ELR (cell line): ENCODE data around the gene HMBS.

Experiments
- DNase-seq: peaks from one replicate; pipeline ENCODE4 v3.0.0-alpha.2; 2015; ENCODE audit warnings: low read depth

HMBS gene

GRCh38 chr11:119067371-119068222, 17.1 kb upstream of the HMBS start, which contains the start of gene VPS11:
Gene VPS11 (plus strand): TSS chr11:119067818. CDS start chr11:119067824, 6 bp downstream.
- DNase-seq = peak; percentile 99

DNA sequence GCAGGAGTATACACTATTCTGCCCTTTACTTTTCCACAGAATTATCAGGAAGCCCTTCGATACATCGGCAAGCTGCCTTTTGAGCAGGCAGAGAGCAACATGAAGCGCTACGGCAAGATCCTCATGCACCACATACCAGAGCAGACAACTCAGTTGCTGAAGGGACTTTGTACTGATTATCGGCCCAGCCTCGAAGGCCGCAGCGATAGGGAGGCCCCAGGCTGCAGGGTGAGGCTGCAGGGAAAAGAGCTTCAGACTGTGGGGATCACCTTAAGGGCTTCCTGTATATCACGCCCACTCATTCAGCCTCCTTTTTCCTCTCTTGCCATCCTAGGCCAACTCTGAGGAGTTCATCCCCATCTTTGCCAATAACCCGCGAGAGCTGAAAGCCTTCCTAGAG, 6.8 kb upstream of the HMBS start:
- DNase-seq = no peak

GRCh38 chr11:119078675-119079420, 5.8 kb upstream of the HMBS start:
- no peak for DNase-seq

- DNase-seq = no peak
These were observed 2.9 kb upstream of the HMBS start for GRCh38 chr11:119081682-119082260.

- DNase-seq = peak; percentile 22
These were observed 761 bp downstream of the HMBS start for GRCh38 chr11:119085437-119085847.

DNA sequence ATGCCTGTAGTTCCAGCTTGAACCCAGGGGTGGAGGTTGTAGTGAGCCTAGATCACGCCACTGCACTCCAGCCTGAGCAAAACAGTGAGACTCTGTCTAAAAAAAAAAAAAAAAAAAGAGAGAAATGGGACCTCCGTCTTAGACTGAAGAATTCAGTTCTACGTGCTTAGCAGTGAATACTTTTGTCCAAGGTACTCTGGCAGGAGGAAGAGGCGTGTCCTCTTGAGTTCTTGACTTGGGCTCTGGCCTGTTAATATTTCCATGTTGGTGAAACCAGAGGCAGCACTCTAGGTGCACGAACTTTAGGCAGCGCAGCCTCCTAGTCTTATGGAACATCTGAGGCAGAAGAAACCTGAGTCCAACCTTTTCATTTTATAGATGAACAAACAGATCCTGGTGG, 2.4 kb downstream of the HMBS start:
- no peak for DNase-seq

- DNase-seq = no peak
These were observed 3.1 kb downstream of the HMBS start for GRCh38 chr11:119087747-119088241.

DNA sequence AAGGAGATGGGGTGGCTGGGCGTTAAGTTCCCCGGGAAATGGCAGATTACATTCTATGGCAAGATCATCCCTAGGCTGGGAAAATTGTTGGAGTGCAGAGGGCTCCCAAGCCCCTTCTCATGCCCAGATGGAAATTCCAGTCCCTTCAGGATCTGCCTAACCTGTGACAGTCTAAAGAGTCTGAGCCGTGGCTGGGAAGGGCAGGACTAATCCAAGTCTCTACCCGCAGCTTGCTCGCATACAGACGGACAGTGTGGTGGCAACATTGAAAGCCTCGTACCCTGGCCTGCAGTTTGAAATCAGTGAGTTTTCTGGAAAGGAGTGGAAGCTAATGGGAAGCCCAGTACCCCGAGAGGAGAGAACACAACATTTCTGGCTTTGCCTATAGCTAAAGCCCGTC, 3.7 kb downstream of the HMBS start:
- no peak for DNase-seq

DNA sequence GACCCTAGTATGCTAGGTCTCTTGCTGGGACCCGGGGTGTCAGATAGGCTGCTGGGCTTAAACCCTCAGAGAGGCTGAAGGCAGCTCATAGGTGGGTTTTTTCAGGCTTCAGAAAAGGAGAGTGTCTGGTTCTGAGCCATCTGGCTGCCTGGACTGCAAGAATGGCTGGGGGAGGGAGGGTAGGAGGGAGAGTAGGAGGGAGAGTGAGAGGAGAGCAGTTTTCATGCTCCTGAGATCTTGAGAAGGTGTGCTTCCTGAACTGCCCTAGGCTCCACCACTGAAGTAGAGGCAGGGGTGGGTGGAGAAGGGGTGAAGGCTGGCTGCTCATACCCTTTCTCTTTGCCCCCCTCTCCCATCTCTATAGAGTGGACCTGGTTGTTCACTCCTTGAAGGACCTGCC, 4.6 kb downstream of the HMBS start:
- DNase-seq = no peak

GRCh38 chr11:119091178-119091577, 6.5 kb downstream of the HMBS start:
- no peak for DNase-seq

- peak; percentile 30 for DNase-seq
These were observed 7.5 kb downstream of the HMBS start for GRCh38 chr11:119091966-119092879.

DNA sequence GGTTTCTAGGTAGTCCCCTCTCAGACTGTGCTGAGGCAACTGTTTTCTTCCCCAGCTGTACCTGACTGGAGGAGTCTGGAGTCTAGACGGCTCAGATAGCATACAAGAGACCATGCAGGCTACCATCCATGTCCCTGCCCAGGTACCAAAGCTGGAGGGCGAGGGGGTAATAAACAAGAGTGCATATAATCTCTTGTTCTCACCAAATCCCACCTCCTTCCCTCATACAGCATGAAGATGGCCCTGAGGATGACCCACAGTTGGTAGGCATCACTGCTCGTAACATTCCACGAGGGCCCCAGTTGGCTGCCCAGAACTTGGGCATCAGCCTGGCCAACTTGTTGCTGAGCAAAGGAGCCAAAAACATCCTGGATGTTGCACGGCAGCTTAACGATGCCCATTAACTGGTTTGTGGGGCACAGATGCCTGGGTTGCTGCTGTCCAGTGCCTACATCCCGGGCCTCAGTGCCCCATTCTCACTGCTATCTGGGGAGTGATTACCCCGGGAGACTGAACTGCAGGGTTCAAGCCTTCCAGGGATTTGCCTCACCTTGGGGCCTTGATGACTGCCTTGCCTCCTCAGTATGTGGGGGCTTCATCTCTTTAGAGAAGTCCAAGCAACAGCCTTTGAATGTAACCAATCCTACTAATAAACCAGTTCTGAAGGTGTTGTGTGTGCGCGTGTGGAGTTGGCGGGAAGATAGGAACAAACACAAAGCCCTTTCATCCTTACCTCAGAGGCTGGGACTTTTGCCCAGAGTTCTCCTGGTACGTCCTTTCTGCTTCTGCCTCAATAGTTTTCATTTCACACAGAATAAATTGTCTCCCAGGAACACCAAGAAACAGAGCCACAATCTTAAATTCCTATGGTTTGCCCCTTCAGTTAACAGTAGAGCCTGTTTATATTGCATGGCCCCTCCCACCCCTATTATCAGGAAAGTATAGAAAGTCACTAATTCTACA, 8.5 kb downstream of the HMBS start:
- DNase-seq = peak; percentile 39

- DNase-seq = peak; percentile 62
These were observed 9.5 kb downstream of the HMBS start for GRCh38 chr11:119093942-119094815.

GRCh38 chr11:119094816-119095065, 10.1 kb downstream of the HMBS start:
- DNase-seq = peak; percentile 78

DNA sequence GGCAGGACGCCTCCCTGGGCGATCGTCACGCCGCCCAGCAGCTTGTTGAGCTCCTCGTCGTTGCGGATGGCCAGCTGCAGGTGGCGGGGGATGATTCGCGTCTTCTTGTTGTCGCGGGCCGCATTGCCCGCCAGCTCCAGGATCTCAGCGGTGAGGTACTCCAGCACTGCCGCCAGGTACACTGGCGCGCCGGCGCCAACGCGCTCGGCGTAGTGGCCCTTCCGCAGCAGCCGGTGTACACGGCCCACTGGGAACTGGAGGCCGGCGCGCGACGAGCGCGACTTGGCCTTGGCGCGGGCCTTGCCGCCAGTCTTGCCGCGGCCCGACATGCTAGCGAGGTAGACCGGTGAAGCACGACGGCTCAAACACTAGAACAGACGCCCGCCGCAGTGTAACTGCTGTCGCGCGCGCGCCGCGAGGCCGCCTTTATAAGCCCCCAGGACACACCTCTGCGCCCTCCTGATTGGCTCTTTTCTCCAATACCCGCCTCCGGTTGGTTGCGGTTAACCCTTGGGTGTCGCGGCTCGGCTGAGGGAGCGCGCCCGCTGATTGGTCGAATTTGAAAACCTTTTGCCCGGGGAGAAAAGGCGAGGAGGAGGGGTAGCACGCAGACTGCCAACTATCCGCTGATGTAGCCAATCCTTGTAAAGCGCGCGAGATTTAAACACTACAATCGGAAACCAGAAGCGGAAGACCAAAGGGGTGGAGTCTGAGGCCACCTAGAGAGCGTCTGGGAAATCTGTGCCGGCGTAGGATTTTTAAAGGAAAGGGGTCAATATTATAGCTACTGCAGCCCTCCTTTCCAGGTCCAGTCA, 10.6 kb downstream of the HMBS start:
- peak; percentile 100 for DNase-seq

- no peak for DNase-seq
These were observed 15.0 kb downstream of the HMBS start for GRCh38 chr11:119099711-119100110.

GRCh38 chr11:119100246-119100970, 15.7 kb downstream of the HMBS start:
- peak; percentile 65 for DNase-seq
